Ishikawa (cell line): Measurements from ENCODE around the gene FAM83F.

Experiments used
- CEBPB ChIP-seq: IDR thresholded peaks from 2 replicates; pipeline ENCODE4 v1.6.1; 2012
- CREB1 ChIP-seq: IDR thresholded peaks from 2 replicates; pipeline ENCODE4 v1.6.1; 2012; ENCODE audit warnings: low read depth
- EGR1 ChIP-seq: IDR thresholded peaks from 2 replicates; pipeline ENCODE4 v1.6.1; 2012
- EP300 ChIP-seq: IDR thresholded peaks from 2 replicates; pipeline ENCODE4 v1.6.1; 2012; ENCODE audit warnings: borderline replicate concordance
- NFIC ChIP-seq: IDR thresholded peaks from 2 replicates; pipeline ENCODE4 v1.6.1; 2012
- YY1 ChIP-seq: IDR thresholded peaks from 2 replicates; pipeline ENCODE4 v1.6.1; 2012; ENCODE audit warnings: low read depth
- TF ChIP-seq, protein P1 (sequence below): IDR thresholded peaks from 2 replicates; pipeline ENCODE4 v1.6.1; 2012; ENCODE audit warnings: low read depth, mild to moderate bottlenecking

DNA sequence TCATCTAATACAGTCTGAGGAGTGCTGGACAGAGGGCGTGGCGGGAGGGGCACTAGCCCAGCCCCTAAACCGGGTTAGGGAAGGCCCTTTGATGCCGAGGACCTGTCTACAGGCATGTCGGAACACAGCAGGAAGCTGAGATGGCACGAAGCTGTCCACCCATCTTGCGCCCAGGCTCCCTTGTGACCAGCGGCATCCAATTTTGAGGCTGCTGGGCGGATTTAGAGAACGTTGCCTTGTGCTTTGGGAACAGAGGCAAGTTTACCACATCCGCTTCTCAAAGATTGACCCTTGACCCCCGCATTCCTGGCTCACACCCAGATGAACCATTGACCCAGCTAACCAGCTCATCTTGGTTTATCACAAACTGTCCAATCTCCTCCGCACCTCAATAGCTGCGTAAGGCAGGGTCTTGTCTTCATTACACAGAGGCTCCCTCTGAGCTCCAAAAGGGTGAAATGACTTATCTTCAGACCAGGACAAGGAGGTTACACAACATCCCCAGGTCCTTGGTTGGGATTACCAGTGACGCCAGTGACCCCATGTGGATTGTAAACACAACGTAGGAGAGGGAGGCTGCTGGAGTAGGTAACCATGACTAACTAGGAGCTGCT is 4.5 kb downstream of the FAM83F start:
- TF ChIP-seq YY1 (no peak), EGR1 (no peak), EP300 (no peak), NFIC (no peak), CREB1 (no peak), CEBPB (no peak)
- TF ChIP-seq, protein P1, sequence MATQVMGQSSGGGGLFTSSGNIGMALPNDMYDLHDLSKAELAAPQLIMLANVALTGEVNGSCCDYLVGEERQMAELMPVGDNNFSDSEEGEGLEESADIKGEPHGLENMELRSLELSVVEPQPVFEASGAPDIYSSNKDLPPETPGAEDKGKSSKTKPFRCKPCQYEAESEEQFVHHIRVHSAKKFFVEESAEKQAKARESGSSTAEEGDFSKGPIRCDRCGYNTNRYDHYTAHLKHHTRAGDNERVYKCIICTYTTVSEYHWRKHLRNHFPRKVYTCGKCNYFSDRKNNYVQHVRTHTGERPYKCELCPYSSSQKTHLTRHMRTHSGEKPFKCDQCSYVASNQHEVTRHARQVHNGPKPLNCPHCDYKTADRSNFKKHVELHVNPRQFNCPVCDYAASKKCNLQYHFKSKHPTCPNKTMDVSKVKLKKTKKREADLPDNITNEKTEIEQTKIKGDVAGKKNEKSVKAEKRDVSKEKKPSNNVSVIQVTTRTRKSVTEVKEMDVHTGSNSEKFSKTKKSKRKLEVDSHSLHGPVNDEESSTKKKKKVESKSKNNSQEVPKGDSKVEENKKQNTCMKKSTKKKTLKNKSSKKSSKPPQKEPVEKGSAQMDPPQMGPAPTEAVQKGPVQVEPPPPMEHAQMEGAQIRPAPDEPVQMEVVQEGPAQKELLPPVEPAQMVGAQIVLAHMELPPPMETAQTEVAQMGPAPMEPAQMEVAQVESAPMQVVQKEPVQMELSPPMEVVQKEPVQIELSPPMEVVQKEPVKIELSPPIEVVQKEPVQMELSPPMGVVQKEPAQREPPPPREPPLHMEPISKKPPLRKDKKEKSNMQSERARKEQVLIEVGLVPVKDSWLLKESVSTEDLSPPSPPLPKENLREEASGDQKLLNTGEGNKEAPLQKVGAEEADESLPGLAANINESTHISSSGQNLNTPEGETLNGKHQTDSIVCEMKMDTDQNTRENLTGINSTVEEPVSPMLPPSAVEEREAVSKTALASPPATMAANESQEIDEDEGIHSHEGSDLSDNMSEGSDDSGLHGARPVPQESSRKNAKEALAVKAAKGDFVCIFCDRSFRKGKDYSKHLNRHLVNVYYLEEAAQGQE, result no peak
